Sigmoid colon (tissue), 4 donors: ENCODE data around the gene FBXL17.
"Not testable (repeated sequence)": the region's sequence is repeated elsewhere in the genome, so short reads cannot be mapped to it uniquely, and the experiment has no call there.

ENCODE experiments used
- EP300 ChIP-seq, 4 donors: sonication (generic); formaldehyde crosslinking; IDR thresholded peaks; one replicate each; pipeline ENCODE4 v1.6.1; 2017; ENCODE audit warnings: antibody characterized with exemption in 4 of 4
- POLR2AphosphoS5 ChIP-seq, 4 donors: sonication (generic); formaldehyde crosslinking; IDR thresholded peaks; one replicate each; pipeline ENCODE4 v1.6.1; 2017; ENCODE audit warnings: antibody characterized with exemption in 4 of 4
- TF ChIP-seq, protein P1 (sequence below), 4 experiments: fragments of 450-650 bp in 3 of 4; fragments of 200-600 bp in 1 of 4; IDR thresholded peaks; one replicate each; pipeline ENCODE4 v1.5.1; 2016 to 2019; ENCODE audit warnings: antibody characterized with exemption in 4 of 4, mild to moderate bottlenecking in 3 of 4, moderate library complexity in 2 of 4

GRCh38 chr5:108274080-108274479 is 107.8 kb downstream of the FBXL17 start:
- TF ChIP-seq, protein P1, sequence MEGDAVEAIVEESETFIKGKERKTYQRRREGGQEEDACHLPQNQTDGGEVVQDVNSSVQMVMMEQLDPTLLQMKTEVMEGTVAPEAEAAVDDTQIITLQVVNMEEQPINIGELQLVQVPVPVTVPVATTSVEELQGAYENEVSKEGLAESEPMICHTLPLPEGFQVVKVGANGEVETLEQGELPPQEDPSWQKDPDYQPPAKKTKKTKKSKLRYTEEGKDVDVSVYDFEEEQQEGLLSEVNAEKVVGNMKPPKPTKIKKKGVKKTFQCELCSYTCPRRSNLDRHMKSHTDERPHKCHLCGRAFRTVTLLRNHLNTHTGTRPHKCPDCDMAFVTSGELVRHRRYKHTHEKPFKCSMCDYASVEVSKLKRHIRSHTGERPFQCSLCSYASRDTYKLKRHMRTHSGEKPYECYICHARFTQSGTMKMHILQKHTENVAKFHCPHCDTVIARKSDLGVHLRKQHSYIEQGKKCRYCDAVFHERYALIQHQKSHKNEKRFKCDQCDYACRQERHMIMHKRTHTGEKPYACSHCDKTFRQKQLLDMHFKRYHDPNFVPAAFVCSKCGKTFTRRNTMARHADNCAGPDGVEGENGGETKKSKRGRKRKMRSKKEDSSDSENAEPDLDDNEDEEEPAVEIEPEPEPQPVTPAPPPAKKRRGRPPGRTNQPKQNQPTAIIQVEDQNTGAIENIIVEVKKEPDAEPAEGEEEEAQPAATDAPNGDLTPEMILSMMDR (IDR thresholded peaks at IDR 0.05): not testable (repeated sequence)
- not testable (repeated sequence) for TF ChIP-seq POLR2AphosphoS5, EP300 (IDR thresholded peaks at IDR 0.05)
